Neural cell (in vitro differentiated cells): ENCODE measurements around the gene STK32A.

Experiments used
- EZH2 ChIP-seq: fragments of 200-600, 300-800 bp; shearing (Covaris generic), sonication (generic); IDR thresholded peaks from 2 replicates; pipeline ENCODE4 v1.6.1; 2014; ENCODE audit warnings: antibody characterized with exemption, low read length, borderline replicate concordance, mild to moderate bottlenecking; ENCODE audit not compliant: insufficient read depth, poor library complexity, severe bottlenecking
- POLR2AphosphoS5 ChIP-seq: IDR thresholded peaks from 2 replicates; pipeline ENCODE4 v1.6.1; 2012
- RAD21 ChIP-seq: fragments of 450-650 bp; conservative IDR thresholded peaks from 2 replicates; pipeline ENCODE4 v1.6.1; 2014; ENCODE audit warnings: antibody characterized with exemption, mild to moderate bottlenecking, moderate library complexity
- TF ChIP-seq, protein P1 (sequence below): fragments of 450-650 bp; IDR thresholded peaks from 2 replicates; pipeline ENCODE4 v1.5.1; 2014; ENCODE audit warnings: antibody characterized with exemption, mild to moderate bottlenecking, moderate library complexity; ENCODE audit not compliant: poor library complexity, severe bottlenecking

DNA sequence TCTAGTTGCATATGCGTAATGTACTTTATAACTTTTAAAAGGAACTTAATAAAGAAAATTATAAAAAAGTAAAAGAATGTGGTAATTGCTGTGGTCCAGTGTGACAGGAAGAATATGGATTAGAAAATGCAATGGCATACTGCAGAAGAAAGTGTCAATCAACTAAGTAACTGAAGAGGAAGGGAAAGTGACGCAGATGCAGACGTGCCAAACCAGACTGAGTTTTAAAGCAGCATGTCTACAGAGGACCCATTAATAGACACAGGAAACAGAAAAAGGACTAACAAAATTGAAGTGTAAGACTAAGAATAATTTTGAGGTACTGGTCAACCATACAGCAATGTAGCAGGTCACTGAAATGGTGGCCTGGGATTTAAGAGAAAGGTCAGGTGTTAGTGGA lies 201.8 kb downstream of the STK32A start:
- TF ChIP-seq, protein P1, sequence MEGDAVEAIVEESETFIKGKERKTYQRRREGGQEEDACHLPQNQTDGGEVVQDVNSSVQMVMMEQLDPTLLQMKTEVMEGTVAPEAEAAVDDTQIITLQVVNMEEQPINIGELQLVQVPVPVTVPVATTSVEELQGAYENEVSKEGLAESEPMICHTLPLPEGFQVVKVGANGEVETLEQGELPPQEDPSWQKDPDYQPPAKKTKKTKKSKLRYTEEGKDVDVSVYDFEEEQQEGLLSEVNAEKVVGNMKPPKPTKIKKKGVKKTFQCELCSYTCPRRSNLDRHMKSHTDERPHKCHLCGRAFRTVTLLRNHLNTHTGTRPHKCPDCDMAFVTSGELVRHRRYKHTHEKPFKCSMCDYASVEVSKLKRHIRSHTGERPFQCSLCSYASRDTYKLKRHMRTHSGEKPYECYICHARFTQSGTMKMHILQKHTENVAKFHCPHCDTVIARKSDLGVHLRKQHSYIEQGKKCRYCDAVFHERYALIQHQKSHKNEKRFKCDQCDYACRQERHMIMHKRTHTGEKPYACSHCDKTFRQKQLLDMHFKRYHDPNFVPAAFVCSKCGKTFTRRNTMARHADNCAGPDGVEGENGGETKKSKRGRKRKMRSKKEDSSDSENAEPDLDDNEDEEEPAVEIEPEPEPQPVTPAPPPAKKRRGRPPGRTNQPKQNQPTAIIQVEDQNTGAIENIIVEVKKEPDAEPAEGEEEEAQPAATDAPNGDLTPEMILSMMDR = no peak
- TF ChIP-seq EZH2 = no peak
- TF ChIP-seq RAD21 = no peak
- no peak for TF ChIP-seq POLR2AphosphoS5
